GM18858 (cell line): ENCODE results near the gene RHEB.

Experiments used
- ATAC-seq: cut with Tn5 transposase; IDR thresholded peaks from one replicate; pipeline ENCODE4 v1.9.1; 2021; ENCODE audit not compliant: unreplicated experiment

The RHEB gene

DNA sequence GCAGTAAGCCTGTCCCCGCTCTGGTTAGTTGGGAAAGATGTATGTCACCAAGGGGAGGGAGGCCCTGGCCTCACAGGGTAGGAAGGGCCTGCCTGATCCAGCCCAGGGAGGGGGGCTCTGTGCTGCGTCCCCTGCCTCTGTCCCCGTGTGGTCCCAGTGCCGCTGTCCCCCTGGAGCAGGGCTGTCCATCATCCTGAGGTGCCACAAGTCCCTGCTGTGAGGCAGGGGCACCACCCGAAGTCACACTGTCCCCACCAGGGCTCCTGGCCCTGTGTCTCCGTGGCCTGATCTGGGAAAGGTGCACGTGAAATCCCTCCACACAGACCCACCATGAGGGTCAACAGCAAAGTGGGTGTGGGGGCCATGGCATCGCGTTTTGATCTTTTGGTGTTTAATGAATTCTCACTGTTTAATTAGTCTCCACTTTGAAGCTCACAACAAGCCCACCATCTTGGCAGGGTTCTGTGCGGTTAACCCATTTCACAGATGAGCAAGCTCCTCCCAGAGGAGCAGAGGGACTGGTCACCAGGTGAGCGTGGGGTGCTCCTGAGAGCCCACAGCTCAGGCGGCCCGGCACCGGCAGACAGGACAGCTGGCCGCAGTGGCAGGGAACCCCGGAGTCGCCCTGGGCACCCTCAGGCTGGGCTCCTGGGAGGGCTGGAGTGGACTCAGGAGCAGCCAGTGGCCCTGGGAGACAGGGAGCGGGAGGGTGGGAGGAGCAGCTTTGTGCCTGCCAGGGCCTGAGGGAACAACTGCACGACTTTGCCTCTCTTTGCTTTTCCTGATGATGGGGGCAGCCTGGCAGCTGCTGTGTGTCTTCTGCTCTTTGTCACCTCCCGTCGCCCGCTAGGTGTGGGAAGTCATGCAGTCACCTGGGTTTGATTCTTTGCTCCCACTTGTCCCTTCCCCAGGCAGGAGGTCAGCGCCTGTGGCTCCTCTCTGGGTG, 67.8 kb downstream of the RHEB start:
- ATAC-seq = no peak

DNA sequence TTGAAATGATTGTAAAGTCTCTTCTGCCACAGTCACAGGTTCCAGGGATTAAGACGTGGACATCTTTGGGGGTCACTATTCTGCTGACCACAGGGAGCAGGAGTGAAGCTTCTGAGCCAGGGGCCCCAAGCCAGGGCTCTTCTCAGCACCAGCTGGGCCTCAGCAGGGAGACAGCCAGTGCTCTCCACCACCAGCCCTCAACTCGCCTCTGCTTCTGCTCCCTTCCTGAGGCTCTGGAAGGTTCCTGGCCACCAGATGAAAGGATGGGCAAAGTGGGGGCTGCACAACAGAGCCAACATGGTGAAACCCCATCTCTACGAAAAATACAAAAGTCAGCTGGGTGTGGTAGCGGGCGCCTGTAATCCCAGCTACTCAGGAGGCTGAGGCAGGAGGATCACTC, 68.5 kb downstream of the RHEB start:
- ATAC-seq = no peak

DNA sequence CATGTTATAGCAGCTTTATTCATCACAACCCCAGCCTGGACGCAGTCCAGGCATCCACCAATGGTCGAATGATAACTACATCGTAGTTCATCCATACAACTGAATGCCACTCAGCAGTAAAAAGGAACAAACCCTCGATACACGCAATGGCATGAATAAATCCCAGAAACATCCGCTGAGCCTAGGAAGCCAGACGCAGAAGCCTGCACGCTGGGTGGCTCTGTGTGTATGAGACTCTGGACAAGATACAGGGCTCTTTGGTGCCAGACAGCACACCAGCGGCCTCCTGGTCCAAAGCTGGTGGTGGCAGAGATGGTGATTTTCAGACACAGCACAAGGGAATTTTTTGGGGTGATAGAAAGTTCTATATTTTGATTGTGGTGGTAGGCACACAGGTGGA, 69.7 kb downstream of the RHEB start:
- ATAC-seq = no peak

DNA sequence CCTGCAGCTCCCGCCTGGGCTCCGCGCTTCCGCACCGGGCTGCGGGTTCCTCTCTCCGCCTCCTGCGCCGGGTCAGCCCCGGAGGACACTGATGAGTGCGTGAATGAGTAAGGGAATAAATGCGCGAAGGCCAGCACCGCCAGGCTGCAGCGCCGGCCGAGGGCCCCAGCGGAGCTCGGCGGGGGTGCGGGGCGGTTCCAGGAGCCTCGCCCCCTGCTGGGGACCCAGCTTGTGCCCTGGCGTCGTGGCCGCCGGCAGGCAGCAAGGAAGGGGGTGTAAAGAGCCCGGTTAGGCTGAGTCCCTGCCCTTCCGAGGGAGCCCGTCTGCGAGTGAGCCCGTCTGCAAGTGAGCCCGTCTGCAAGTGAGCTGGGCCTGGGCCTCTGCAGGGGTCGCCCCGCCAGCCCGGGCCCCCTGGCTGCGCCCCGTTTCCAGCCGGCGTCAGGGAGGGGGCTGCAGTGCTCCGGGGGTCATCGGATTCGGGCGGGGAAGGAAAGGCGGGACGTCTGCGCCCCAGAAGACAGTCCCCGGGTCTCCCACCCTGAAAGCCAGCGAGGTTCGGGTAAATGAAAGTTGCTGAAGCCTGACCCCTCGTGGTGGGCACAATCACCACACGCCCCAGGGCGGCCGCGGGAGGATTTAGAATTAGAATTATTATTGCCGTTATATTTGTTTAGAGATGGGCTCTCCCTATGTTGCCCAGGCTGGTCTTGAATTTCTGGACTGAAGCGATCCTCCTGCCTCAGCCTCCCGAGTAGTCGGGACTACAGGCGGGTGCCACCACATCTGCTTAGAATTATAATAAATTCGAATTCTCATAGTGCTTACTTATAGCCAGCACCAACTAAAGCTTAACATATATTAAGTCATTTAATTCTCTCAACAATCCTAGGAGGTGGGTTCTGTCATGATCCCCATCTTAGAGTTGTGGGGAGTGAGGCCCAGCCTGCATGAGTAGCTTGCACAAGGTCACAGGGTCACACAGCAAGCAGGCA, 71.1 kb downstream of the RHEB start:
- no peak for ATAC-seq

DNA sequence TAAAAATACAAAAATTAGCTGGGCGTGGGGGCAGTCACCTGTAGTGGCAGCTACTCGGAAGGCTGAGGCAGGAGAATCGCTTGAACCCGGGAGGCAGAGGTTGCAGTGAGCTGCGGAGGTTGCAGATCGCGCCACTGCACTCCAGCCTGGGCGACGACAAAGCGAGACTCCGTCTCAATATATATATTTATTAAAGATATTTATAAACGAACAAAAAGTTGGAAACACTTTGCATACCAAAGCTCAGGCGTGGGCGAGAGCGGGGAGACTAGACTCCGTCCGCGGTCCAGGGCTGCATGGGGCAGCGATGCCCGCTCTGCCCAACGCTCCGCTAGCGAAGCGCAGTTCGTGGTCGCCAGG, 71.8 kb downstream of the RHEB start:
- ATAC-seq = no peak

DNA sequence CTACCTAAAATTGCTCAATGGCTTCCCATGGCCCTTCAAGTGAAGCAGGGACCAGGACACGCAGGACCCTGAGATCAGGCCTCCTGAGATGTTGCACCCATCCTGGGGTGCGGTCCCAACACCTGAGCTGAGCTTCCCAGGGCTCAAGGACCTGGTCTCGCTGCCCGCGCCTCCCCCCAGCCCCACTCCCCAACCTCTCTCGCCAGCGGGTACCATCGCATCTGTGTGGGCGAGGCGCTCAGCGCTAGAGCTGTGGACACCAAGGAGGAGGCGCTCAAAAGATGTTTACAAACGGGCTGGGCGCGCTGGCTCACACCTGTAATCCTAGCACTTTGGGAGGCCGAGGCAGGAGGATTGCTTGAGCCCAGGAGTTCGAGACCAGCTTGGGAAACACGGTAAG, 72.4 kb downstream of the RHEB start:
- ATAC-seq = no peak

DNA sequence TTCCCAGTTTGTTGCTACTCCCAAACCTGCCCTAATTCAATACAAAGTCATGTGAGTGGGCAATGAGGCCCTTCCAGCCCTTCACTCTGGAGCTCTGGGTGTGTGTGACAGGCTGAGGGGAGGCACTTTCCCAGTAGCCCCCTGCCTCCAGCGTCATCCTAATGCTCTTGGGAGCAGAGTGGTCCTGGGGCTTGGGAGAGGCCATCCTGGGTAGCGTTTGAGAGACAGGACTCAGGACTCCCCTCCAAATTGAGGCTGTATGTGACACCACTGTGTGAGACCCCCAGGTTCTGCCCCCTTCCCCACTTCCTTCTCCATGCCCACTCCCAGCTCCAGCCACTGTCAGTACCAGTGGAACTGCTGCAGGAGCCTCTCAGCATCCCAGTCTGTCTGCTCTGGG, 73.3 kb downstream of the RHEB start:
- no peak for ATAC-seq

DNA sequence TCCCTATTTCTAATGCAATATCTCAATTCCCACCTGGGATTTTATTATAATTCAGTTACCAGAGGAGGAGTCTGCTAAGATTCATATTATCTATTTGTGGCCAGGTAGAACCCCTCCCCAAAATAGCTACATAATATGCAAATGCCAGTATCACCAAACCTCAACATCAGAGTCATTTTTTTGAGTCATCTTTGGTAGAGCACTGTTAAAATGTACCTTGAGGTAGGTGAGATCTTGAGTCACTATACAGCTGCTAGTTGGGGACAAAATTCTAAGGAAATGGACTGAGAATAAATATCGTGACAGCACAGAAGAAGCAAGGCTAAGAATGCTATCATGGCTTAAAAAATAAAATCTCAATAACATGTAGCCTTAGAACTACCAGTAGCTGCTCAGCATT, 75.1 kb downstream of the RHEB start:
- ATAC-seq = no peak

DNA sequence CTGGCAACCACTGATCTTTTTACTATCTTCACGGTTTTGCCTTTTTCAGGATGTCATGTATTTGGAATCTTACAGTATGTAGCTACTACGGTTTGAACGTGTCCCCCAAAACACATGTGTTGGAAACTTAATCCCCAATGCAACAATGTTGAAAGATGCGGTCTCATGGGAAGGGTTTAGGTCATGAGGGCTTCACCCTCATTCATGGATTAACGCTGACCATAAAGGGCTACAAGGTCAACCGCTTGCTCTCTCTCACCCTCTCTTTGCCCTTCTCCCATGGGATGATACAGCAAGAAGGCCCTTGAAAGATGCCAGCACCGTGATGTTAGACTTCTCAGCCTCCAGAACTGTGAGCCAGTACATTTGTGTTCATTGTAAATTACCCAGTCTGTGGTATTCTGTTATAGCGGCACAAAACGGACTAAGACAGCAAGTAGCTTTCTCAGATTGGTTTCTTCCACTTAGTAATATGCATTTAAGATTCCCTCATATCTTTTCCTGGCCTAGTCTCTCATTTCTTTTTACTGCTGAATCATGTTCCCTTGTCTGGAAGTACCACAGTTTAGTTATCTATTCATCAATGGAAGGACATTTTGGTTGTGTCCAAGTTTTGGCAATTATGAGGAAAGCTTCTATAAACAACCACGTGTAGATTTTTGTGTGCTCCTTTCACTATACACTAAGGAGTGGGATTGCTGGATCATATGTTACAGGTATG, 76.8 kb downstream of the RHEB start:
- ATAC-seq = no peak

DNA sequence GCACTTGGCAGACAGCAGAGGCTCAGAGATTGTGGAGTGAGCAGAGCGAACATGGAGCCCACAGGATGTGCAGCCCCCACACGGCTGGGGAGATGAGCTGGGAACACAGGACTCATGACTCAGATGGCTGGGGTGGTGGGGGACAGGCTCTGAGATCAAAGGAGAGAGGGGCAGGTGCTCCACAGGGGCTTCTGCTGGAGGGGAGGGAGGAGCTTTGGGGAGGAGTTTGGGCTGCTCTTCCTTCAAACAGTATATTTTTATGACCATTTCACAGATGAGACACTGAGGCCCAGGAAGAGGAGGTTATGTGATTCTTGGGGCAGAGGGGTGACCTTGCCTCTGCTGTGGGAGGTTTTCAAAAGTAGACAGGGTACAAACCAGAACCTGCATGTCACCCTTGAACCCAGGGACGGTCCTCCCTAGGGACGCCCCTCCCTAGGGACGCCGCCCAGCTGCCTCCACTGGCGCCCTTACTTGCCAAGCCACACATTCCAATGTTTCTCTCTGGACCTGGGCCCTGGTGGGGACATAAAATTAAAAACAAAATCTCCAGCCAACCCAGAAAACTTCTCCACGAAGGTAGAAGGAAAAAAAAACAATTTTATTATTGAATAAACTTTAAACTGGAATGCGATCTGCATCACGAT, 78.8 kb downstream of the RHEB start:
- no peak for ATAC-seq

DNA sequence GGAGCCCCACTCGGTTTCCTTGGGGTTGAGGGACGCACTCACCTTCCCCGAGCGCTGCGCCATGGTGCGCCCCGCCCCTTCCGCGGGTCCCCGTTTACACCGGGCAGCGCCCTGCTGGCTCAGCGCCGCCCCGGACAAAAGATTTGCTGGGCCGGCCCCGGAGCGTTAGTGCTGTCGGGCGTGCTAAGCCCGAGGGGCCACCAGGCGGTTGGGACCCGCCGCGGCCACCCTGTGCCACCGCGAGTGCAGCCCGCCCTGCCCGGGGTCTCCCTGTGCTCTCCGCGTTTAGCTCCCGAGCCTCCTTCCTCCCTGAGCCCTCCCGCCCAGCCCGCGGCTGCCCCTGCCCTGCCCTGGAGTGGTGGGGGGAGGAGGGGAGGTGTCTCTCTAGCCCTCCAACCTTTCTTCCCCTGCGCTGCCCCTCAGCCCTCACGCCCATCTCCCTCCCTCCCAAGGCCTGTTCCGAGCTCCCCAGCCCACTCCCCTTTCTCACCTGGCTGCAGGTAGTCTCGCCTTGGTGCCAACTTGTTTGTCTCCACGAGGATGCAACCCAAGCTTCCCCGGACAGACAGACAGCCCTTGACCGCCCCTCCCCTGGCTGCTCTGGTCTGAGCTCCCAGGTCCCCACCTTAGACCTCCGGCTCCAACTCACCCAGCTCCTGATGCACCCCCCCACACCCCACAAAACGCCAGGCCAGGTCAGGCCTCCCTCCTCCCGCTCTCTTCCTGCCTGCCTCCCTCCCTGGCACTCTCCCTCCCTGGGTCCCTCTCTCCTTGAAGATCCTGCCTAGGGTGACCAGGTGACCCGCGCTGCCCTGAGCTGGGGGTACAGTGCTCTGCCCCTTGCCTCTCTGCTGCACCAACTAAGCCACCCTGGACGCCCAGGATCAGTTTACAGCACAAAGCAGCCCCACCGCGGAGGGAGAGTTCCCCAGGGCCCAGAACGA, 79.6 kb downstream of the RHEB start, which contains the start of gene CRYGN:
TSS of gene CRYGN (minus strand) at position 287 of the 944 bp plus-strand sequence. CDS start at position 63, 224 bp downstream.
- no peak for ATAC-seq

DNA sequence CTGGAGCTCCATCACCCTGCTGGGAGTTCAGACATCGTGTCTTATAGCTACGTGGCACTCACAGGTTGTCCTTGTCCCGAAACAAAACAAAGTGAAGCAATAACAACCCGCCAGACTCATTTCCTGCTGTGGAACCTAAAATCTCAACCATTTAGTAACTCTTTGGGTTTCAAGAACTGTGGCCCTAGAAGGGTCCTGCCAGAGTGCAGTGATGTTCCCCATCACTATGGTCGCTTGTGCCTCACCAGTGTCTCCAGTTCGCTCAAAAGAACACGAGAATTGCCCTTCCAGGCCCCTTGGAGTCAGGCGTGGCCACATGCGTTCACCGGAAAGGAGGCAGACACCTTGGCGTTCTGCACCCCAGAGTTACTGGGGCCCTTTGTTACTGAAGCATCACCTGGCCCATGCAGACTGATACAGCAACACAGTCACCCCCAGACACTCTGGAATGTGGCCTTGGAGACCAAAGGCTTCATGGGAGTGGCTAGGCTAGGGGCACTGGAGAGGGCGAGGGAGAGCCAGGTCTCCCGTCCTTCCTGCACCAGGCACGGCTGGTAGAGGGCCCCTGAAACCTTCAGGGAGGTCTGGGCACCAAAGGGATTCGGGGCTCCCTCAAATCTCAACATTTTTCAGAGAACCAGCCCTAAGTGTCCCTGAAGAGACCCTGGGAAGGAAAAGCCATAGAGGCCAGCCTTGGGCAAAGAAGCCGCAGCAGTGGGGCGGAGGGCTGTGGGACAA, 80.7 kb downstream of the RHEB start:
- no peak for ATAC-seq

DNA sequence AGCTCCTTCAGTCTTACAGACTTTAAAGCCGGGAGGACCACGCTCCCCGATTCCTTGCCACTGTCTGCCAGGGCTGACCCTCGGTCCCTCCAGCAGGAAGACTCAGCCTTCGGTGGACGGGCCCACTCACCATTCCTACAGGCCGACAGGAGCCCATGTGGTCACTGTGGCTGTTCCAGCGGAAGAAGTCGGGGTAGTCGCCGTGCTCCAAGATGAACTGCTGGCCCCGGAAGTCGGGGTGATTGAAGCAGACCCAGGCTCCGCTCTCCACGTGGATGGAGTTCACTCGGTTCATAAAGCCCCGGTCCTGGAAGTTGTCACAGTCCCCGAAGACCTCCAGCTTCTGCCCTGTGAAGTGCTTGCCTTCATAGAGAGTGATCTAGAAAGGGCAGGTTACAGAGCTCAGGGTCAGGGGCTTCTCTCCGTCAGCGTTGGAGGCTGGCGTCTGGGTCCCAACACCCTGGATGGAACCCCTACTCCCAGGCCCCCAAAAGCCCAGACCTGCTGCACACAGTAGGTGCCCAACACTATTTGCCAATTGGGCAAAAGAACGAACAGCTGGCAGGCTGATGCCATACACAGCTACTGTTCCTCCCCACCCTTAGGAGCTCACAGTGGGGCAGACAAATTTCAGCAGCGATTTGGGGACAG, 81.7 kb downstream of the RHEB start:
- no peak for ATAC-seq

DNA sequence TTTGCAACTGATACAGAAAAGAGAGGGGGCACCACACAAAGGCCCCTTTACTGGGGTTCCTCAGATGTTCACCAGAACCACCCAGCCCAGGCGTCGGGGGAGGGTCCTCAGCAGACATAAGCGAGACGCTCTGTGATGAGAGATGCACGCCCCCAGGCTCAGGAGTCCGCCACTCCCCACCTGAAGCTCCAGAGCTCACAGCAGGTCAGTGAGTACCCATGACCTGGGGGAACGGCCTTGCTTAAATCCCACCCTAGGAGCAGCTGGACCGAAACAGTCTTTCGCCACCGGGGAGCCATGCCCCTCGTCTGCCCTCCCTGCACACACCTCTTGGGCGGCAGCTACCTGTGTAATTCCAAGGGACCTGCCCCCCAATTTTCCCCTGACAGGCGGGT, 82.5 kb downstream of the RHEB start:
- no peak for ATAC-seq

DNA sequence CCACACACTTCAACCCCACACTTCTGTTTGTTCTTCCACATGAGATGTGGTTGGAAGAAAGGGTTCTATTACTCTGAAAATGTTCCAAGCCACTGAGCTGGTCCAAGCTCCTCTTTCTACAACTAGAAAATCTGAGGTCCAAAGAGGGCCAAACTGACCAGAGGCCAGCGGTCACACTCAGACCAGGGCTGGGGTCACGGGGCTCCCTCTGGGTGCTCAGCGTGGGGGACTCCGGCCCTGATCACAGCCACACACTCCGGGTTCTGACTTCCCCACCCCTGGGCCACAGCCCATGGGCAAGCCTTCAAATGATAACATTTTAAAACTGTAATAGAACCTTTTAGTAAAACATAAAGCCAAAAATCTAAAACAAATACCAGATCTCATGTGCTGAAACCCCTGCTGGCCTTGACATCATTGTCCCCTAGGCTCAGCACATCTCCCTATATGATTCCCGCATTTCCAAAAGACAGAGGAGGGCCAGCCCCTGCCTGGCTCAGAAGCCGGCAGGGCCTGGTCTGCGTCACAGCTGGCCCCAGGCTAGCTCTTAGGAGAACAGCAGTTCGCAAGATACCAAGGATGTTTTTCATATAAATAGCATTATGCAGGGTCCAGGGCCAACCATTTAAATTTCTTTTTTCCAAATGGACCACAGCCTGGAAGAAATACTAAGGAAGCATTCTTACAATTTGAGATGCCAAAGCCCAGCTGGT, 83.1 kb downstream of the RHEB start:
- no peak for ATAC-seq

DNA sequence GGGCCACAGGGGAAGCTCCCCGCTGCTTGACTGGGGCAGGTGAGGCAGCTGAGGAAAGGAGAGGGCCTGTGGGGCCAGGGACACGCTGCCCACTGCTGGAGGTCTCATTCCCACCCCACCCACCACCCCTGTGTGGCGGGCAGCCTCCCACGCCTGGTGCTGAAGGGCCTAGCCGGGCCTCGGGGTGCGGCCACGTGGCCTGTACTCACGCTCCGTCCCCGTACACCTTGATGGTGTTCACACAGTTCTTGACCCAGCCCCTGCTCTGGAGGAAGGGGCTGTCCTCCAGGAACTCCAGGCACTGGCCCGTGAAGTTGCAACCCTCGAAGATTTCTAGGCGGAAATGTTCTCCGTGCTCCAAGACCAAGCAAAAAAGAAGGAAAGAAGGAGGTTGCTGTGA, 83.7 kb downstream of the RHEB start:
- ATAC-seq = no peak

DNA sequence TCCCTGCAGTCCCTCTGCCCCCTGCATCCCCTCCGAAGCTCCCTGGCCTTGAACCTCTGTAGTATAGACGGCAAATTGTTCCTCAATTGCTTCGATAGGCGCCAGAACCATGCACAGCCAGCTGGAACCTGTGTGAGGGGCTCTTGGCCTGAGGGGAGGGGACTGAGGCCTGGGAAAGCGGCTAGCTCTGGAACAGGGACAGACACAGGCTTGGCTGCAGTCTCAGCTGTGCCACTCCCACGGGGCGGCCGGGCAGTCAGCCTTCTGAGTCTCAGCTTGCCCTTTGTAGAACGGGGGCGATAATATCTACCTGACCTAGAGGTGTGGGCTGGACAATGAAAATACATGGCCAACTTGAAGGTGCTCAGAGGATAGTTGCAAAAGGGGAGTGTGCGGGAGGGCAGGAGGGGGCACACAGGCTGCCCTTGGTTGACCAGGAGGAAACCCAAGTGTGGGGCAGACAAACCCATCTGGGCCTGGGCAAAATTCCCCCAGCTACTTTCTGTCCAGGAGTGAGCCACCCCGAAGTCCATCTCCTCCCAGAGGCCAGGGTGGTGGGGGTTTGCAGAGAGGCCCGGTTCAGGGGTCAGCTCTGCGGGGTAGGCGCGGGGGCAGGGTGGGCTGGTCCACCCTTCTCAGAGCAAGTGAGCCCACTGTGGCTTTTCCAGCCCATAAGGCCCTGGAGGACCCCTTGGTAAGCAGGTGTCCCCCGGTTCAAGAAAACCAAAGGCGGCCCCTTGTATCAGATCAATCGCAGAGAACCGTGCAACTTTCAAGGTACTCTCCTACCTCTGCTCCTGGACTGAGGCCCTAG, 84.4 kb downstream of the RHEB start:
- ATAC-seq = no peak
